ENCODE measurements around the gene SMG6. TPM values are rescaled to one million over a fixed set of nuclear protein-coding genes. Genes with fewer than 3 reads are reported as not detected.

SMG6 gene
- total RNA-seq, 1 experiment from 2014 or later: 28.6 TPM

GRCh38 chr17:2084766-2085647 lies 218.6 kb downstream of the SMG6 start:
- no peak overlapping the region for H3K4me2 ChIP-seq (ENCODE audit: insufficient read depth, insufficient read length, low read length)
- H3K79me1 ChIP-seq (ENCODE audit: insufficient read depth, low read depth, low read length, poor library complexity, severe bottlenecking): no peaks in the 10 kb centered on the region
- peak; percentile 23 for DNase-seq
- no peaks in the 10 kb centered on the region for H3K4me1 ChIP-seq (ENCODE audit: insufficient read depth, low read length)
- no peak overlapping the region for H2BK5ac ChIP-seq (ENCODE audit: insufficient read length, low read length)
- H4K5ac ChIP-seq (ENCODE audit: insufficient read length, low read depth, low read length): no peak overlapping the region
- no peak overlapping the region for H2BK12ac ChIP-seq (ENCODE audit: insufficient read length, low read depth, low read length)
- no peak overlapping the region for H4K8ac ChIP-seq (replicated peaks; ENCODE audit: insufficient read length, low read depth, low read length)
- Mint-ChIP-seq H3K27ac (peak overlapping the region in 2 of 3 experiments; percentile 5; a peak in 1 of 7 replicates), H3K4me3 (no peak overlapping the region), H3K9me3 (no peaks in the 10 kb centered on the region), H3K27me3 (ENCODE audit: low read depth) (no peaks in the 10 kb centered on the region; the same call in 1 of the 2 replicates), H3K36me3 (ENCODE audit: insufficient read depth in 1 of 3, low read depth in 3 of 3) (peaks cover 0 to 26% (median 10%) of the 10 kb centered on the region in 3 experiments; a peak in 4 of 7 replicates), H3K4me1 (peaks cover 10 to 11% of the 10 kb centered on the region in 2 experiments)
- no CpG with 5 or more reads among the region's 13 CpGs for WGBS (ENCODE audit: extremely low coverage, insufficient read length, low lambda C conversion rate)
- H3K79me2 ChIP-seq (ENCODE audit: insufficient read depth, low read length): no peaks in the 10 kb centered on the region
- no peak overlapping the region for H2AK5ac ChIP-seq (ENCODE audit: insufficient read length, low read length)
- no peak overlapping the region for H2BK15ac ChIP-seq (ENCODE audit: low read depth, low read length)
- H3K9me3 ChIP-seq (ENCODE audit: control insufficient read depth, low read depth, low read length): no peaks in the 10 kb centered on the region
- H4K20me1 ChIP-seq (ENCODE audit: control insufficient read depth, insufficient read depth, insufficient read length): no peaks in the 10 kb centered on the region
- no peak overlapping the region for H3K23ac ChIP-seq (ENCODE audit: insufficient read length, low read depth, low read length)
- no peak overlapping the region for H3K18ac ChIP-seq (ENCODE audit: insufficient read length, low read depth, low read length)
- H4K91ac ChIP-seq (ENCODE audit: insufficient read length, low read depth, low read length): no peak overlapping the region
- H2AFZ ChIP-seq (ENCODE audit: low read length): no peak overlapping the region
- no peak overlapping the region for H2BK20ac ChIP-seq (ENCODE audit: low read depth, low read length, poor library complexity, severe bottlenecking)
- no peaks in the 10 kb centered on the region for H3K27me3 ChIP-seq (ENCODE audit: insufficient read depth, low read length)
- H3K56ac ChIP-seq (ENCODE audit: insufficient read length, low read depth, low read length): no peak overlapping the region
- H3K14ac ChIP-seq (ENCODE audit: insufficient read depth, low read length): no peak overlapping the region
- H3T11ph ChIP-seq (ENCODE audit: low read length): no peak overlapping the region
- no peak overlapping the region for H3K9ac ChIP-seq (ENCODE audit: extremely low read depth, insufficient read length, low read length)
- H2BK120ac ChIP-seq (ENCODE audit: low read depth, low read length, poor library complexity, severe bottlenecking): no peak overlapping the region
- TF ChIP-seq, protein P1, sequence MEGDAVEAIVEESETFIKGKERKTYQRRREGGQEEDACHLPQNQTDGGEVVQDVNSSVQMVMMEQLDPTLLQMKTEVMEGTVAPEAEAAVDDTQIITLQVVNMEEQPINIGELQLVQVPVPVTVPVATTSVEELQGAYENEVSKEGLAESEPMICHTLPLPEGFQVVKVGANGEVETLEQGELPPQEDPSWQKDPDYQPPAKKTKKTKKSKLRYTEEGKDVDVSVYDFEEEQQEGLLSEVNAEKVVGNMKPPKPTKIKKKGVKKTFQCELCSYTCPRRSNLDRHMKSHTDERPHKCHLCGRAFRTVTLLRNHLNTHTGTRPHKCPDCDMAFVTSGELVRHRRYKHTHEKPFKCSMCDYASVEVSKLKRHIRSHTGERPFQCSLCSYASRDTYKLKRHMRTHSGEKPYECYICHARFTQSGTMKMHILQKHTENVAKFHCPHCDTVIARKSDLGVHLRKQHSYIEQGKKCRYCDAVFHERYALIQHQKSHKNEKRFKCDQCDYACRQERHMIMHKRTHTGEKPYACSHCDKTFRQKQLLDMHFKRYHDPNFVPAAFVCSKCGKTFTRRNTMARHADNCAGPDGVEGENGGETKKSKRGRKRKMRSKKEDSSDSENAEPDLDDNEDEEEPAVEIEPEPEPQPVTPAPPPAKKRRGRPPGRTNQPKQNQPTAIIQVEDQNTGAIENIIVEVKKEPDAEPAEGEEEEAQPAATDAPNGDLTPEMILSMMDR (conservative IDR thresholded peaks at IDR 0.05): no peak
- H3K27ac ChIP-seq (ENCODE audit: insufficient read length, low read depth, low read length): no peak overlapping the region
- no peaks in the 10 kb centered on the region for H3K23me2 ChIP-seq (ENCODE audit: insufficient read length, low read depth, low read length, poor library complexity, severe bottlenecking)
- H3K4ac ChIP-seq (ENCODE audit: low read depth, low read length): no peak overlapping the region
